NCI-H2196 (cell line): Measurements from ENCODE around the gene SMARCC2.
"Not testable (repeated sequence)": the region's sequence is repeated elsewhere in the genome, so short reads cannot be mapped to it uniquely, and the experiment has no call there.

Experiments
- DNase-seq: peaks from one replicate; lab custom pipeline; 2025; ENCODE audit not compliant: unreplicated experiment; lab: John Stamatoyannopoulos, UW

The SMARCC2 gene

GRCh38 chr12:56165369-56165768 lies 23.9 kb downstream of the SMARCC2 start:
- DNase-seq, result no peak

GRCh38 chr12:56164345-56164729 lies 24.9 kb downstream of the SMARCC2 start:
- DNase-seq, result no peak

- no peak for DNase-seq
These were observed 25.5 kb downstream of the SMARCC2 start for GRCh38 chr12:56163533-56164344.

GRCh38 chr12:56162468-56163290 lies 26.6 kb downstream of the SMARCC2 start:
- DNase-seq, result no peak

- no peak for DNase-seq
These were observed 27.5 kb downstream of the SMARCC2 start for GRCh38 chr12:56161690-56162351.

- DNase-seq, result no peak
These were observed 28.2 kb downstream of the SMARCC2 start for GRCh38 chr12:56160894-56161689.

- DNase-seq, result no peak
These were observed 29.0 kb downstream of the SMARCC2 start for GRCh38 chr12:56160193-56160763.

- no peak for DNase-seq
These were observed 29.6 kb downstream of the SMARCC2 start for GRCh38 chr12:56159482-56160192.

GRCh38 chr12:56158926-56159461 lies 30.3 kb downstream of the SMARCC2 start:
- DNase-seq, result peak; percentile 42

- DNase-seq, result peak; percentile 97
These were observed 31.0 kb downstream of the SMARCC2 start, which contains the start of gene MYL6 for GRCh38 chr12:56158029-56158925. MYL6 (plus strand) TSS chr12:56158359; CDS start chr12:56158402, 43 bp downstream.

GRCh38 chr12:56157201-56158028 lies 31.9 kb downstream of the SMARCC2 start:
- DNase-seq, result peak; percentile 90

- not testable (repeated sequence) for DNase-seq
These were observed 32.7 kb downstream of the SMARCC2 start for GRCh38 chr12:56156464-56157200.

- DNase-seq, result no peak
These were observed 33.9 kb downstream of the SMARCC2 start for GRCh38 chr12:56155256-56155845.

GRCh38 chr12:56154818-56155217 lies 34.5 kb downstream of the SMARCC2 start:
- no peak for DNase-seq

- no peak for DNase-seq
These were observed 35.0 kb downstream of the SMARCC2 start for GRCh38 chr12:56154246-56154771.

- DNase-seq, result no peak
These were observed 35.6 kb downstream of the SMARCC2 start for GRCh38 chr12:56153678-56154065.
